ENCODE results near the gene ARHGEF19. TPM values are rescaled to one million over a fixed set of nuclear protein-coding genes. Genes with fewer than 3 reads are reported as not detected.
"Not testable (repeated sequence)": the region's sequence is repeated elsewhere in the genome, so short reads cannot be mapped to it uniquely, and the experiment has no call there.

The ARHGEF19 gene
- total RNA-seq, 2 experiments from 2014 or later, result 4.4 to 4.5 TPM

GRCh38 chr1:16235944-16236510 lies 23.6 kb upstream of the ARHGEF19 start:
- Mint-ChIP-seq H3K4me3 (peak overlapping the region; percentile 88), H3K27me3 (no peaks in the 10 kb centered on the region), H3K4me1 (peaks cover 7% of the 10 kb centered on the region), H3K9me3 (no peaks in the 10 kb centered on the region), H3K27ac (peak overlapping the region; percentile 90), H3K36me3 (no peaks in the 10 kb centered on the region)
- peak; percentile 45 for DNase-seq

GRCh38 chr1:16235347-16235746 lies 22.9 kb upstream of the ARHGEF19 start:
- Mint-ChIP-seq H3K27me3 (no peaks in the 10 kb centered on the region), H3K36me3 (no peaks in the 10 kb centered on the region), H3K27ac (no peak overlapping the region), H3K4me1 (peaks cover 7% of the 10 kb centered on the region), H3K9me3 (no peaks in the 10 kb centered on the region), H3K4me3 (no peak overlapping the region)
- no peak for DNase-seq

- H3K4me3 Mint-ChIP-seq, result no peak overlapping the region
- no peak overlapping the region for H3K27ac Mint-ChIP-seq
- no peaks in the 10 kb centered on the region for H3K36me3 Mint-ChIP-seq
- no peak for DNase-seq
- H3K27me3 Mint-ChIP-seq, result peaks cover 5% of the 10 kb centered on the region
- no peaks in the 10 kb centered on the region for H3K9me3 Mint-ChIP-seq
- H3K4me1 Mint-ChIP-seq, result peaks cover 7% of the 10 kb centered on the region
Observed at GRCh38 chr1:16233431-16233830, 21.0 kb upstream of the ARHGEF19 start.

GRCh38 chr1:16232316-16232710 lies 19.9 kb upstream of the ARHGEF19 start:
- Mint-ChIP-seq H3K9me3 (no peaks in the 10 kb centered on the region), H3K4me1 (peaks cover 16% of the 10 kb centered on the region), H3K4me3 (no peak overlapping the region), H3K27me3 (peaks cover 16% of the 10 kb centered on the region), H3K36me3 (no peaks in the 10 kb centered on the region), H3K27ac (no peak overlapping the region)
- no peak for DNase-seq

- H3K4me3 Mint-ChIP-seq, result no peak overlapping the region
- peaks cover 19% of the 10 kb centered on the region for H3K27me3 Mint-ChIP-seq
- H3K36me3 Mint-ChIP-seq, result no peaks in the 10 kb centered on the region
- no peak overlapping the region for H3K27ac Mint-ChIP-seq
- DNase-seq, result no peak
- H3K4me1 Mint-ChIP-seq, result peaks cover 15% of the 10 kb centered on the region
- H3K9me3 Mint-ChIP-seq, result no peaks in the 10 kb centered on the region
Observed at GRCh38 chr1:16231331-16232315, 19.2 kb upstream of the ARHGEF19 start.

- Mint-ChIP-seq H3K27me3 (peaks cover 28% of the 10 kb centered on the region), H3K36me3 (peaks cover 2% of the 10 kb centered on the region), H3K4me3 (no peak overlapping the region), H3K4me1 (peaks cover 10% of the 10 kb centered on the region), H3K9me3 (peaks cover 4% of the 10 kb centered on the region), H3K27ac (no peak overlapping the region)
- no peak for DNase-seq
Observed at GRCh38 chr1:16230744-16231143, 18.3 kb upstream of the ARHGEF19 start.

- H3K27me3 Mint-ChIP-seq, result peaks cover 34% of the 10 kb centered on the region
- peaks cover 2% of the 10 kb centered on the region for H3K36me3 Mint-ChIP-seq
- H3K9me3 Mint-ChIP-seq, result peaks cover 4% of the 10 kb centered on the region
- H3K4me1 Mint-ChIP-seq, result peaks cover 10% of the 10 kb centered on the region
- no peak overlapping the region for H3K4me3 Mint-ChIP-seq
- no peak overlapping the region for H3K27ac Mint-ChIP-seq
- no peak for DNase-seq
Observed at GRCh38 chr1:16229976-16230740, 17.7 kb upstream of the ARHGEF19 start.

- Mint-ChIP-seq H3K36me3 (peaks cover 2% of the 10 kb centered on the region), H3K4me1 (peaks cover 10% of the 10 kb centered on the region), H3K27ac (no peak overlapping the region), H3K27me3 (peaks cover 35% of the 10 kb centered on the region), H3K9me3 (peaks cover 4% of the 10 kb centered on the region), H3K4me3 (no peak overlapping the region)
- no peak for DNase-seq
Observed at GRCh38 chr1:16226490-16227179, 14.2 kb upstream of the ARHGEF19 start.

GRCh38 chr1:16226129-16226489 lies 13.7 kb upstream of the ARHGEF19 start:
- no peak for DNase-seq
- H3K9me3 Mint-ChIP-seq, result peaks cover 4% of the 10 kb centered on the region
- no peak overlapping the region for H3K27ac Mint-ChIP-seq
- H3K36me3 Mint-ChIP-seq, result peaks cover 2% of the 10 kb centered on the region
- H3K27me3 Mint-ChIP-seq, result peaks cover 35% of the 10 kb centered on the region
- peaks cover 10% of the 10 kb centered on the region for H3K4me1 Mint-ChIP-seq
- no peak overlapping the region for H3K4me3 Mint-ChIP-seq

GRCh38 chr1:16224472-16224871 lies 12.0 kb upstream of the ARHGEF19 start:
- H3K9me3 Mint-ChIP-seq, result peaks cover 4% of the 10 kb centered on the region
- H3K27ac Mint-ChIP-seq, result no peak overlapping the region
- H3K36me3 Mint-ChIP-seq, result peaks cover 2% of the 10 kb centered on the region
- no peak overlapping the region for H3K4me3 Mint-ChIP-seq
- peaks cover 10% of the 10 kb centered on the region for H3K4me1 Mint-ChIP-seq
- H3K27me3 Mint-ChIP-seq, result peaks cover 35% of the 10 kb centered on the region
- DNase-seq, result no peak

GRCh38 chr1:16222716-16223115 lies 10.3 kb upstream of the ARHGEF19 start:
- not testable (repeated sequence) for H3K9me3 Mint-ChIP-seq, H3K36me3 Mint-ChIP-seq, H3K27ac Mint-ChIP-seq, DNase-seq, H3K4me1 Mint-ChIP-seq, H3K4me3 Mint-ChIP-seq
- peaks cover 23% of the 10 kb centered on the region for H3K27me3 Mint-ChIP-seq

- peaks cover 14% of the 10 kb centered on the region for H3K27me3 Mint-ChIP-seq
- DNase-seq, result no peak
- no peak overlapping the region for H3K4me3 Mint-ChIP-seq
- peaks cover 2% of the 10 kb centered on the region for H3K36me3 Mint-ChIP-seq
- H3K27ac Mint-ChIP-seq, result no peak overlapping the region
- H3K9me3 Mint-ChIP-seq, result peaks cover 4% of the 10 kb centered on the region
- peaks cover 5% of the 10 kb centered on the region for H3K4me1 Mint-ChIP-seq
Observed at GRCh38 chr1:16221499-16221898, 9.0 kb upstream of the ARHGEF19 start.

- peaks cover 10% of the 10 kb centered on the region for H3K4me1 Mint-ChIP-seq
- H3K9me3 Mint-ChIP-seq, result no peaks in the 10 kb centered on the region
- no peaks in the 10 kb centered on the region for H3K36me3 Mint-ChIP-seq
- DNase-seq, result no peak
- no peak overlapping the region for H3K4me3 Mint-ChIP-seq
- H3K27me3 Mint-ChIP-seq, result peaks cover 5% of the 10 kb centered on the region
- H3K27ac Mint-ChIP-seq, result no peak overlapping the region
Observed at GRCh38 chr1:16219968-16220500, 7.6 kb upstream of the ARHGEF19 start.

GRCh38 chr1:16218674-16219071 lies 6.2 kb upstream of the ARHGEF19 start:
- Mint-ChIP-seq H3K4me1 (peaks cover 10% of the 10 kb centered on the region), H3K4me3 (no peak overlapping the region), H3K27ac (no peak overlapping the region), H3K9me3 (no peaks in the 10 kb centered on the region), H3K27me3 (peaks cover 5% of the 10 kb centered on the region), H3K36me3 (no peaks in the 10 kb centered on the region)
- no peak for DNase-seq

All from activated naive CD8-positive, alpha-beta T cell treated with anti-CD3 and anti-CD28 coated beads for 36 hours (primary cell).